Measurements from ENCODE around the gene PLPPR2. TPM values are rescaled to one million over a fixed set of nuclear protein-coding genes. Genes with fewer than 3 reads are reported as not detected.
"Not testable (repeated sequence)": the region's sequence is repeated elsewhere in the genome, so short reads cannot be mapped to it uniquely, and the experiment has no call there.

The PLPPR2 gene
- total RNA-seq, 5 donors from 2014 or later (not counting 1 experiment from before 2014, with no cell fraction given) = 8.6 to 16.2 (median 10.7) TPM

GRCh38 chr19:11375143-11375948, 20.1 kb downstream of the PLPPR2 start:
- 13% methylated on average over 17 of the region's 27 CpGs for WGBS (ENCODE audit: insufficient coverage)
- H3K27me3 Mint-ChIP-seq = no peaks in the 10 kb centered on the region
- peaks cover 13% of the 10 kb centered on the region for H3K36me3 Mint-ChIP-seq
- peaks cover 28 to 38% (median 32%) of the 10 kb centered on the region in 3 donors for H3K4me1 Mint-ChIP-seq
- peak; percentile 58 to 87 (median 78) for DNase-seq
- H3K9me3 ChIP-seq = no peaks in the 10 kb centered on the region
- H3K9me3 Mint-ChIP-seq = no peaks in the 10 kb centered on the region
- ChIA-PET CTCF (interaction anchor here (0.5 to 2.9 kb wide), 11 partner anchors 8 to 1751 kb away, joined by 3 to 24 read pairs (median 7); partner anchors contain the start of genes CCDC159 (in 1 of the 2), EPOR (in 1 of the 2), ODAD3 (in 1 of the 2) and PRKCSH (in 1 of the 2)), POLR2A (interaction anchor here (0.6 to 1.9 kb wide), 9 partner anchors 27 to 1291 kb away, joined by 3 to 5 read pairs (median 3); partner anchors contain the start of genes CCDC159 (in 2 of the 2), TMEM205 (in 2 of the 2), MAN2B1 (in 1 of the 2) and ODAD3 (in 1 of the 2))
- peak overlapping the region; percentile 76 to 79 for H3K4me3 ChIP-seq (ENCODE audit: control insufficient read depth in 1 of 2, extremely low read depth in 1 of 2, low read length in 1 of 2)
- peaks cover 14 to 46% of the 10 kb centered on the region in 2 experiments for H3K4me1 ChIP-seq (ENCODE audit: control insufficient read depth in 1 of 2, extremely low read depth in 1 of 2, insufficient read depth in 2 of 2, low read length in 2 of 2)
- peak; percentile 58 to 60 (median 58) for ATAC-seq (replicated peaks in 1 of 4)
- no peak overlapping the region for H3K4me3 Mint-ChIP-seq
- H3K27me3 ChIP-seq (replicated peaks in 1 of 2; ENCODE audit: control insufficient read depth in 2 of 2, extremely low read depth in 1 of 2, insufficient read depth in 2 of 2, low read length in 1 of 2) = no peaks in the 10 kb centered on the region
- H3K36me3 ChIP-seq (ENCODE audit: control insufficient read depth in 2 of 2, extremely low read depth in 1 of 2, insufficient read depth in 1 of 2, low read length in 1 of 2) = peaks cover 0 to 18% of the 10 kb centered on the region in 2 donors
- no peak overlapping the region for H3K27ac Mint-ChIP-seq
- peak overlapping the region; percentile 95 for H3K27ac ChIP-seq (ENCODE audit: low read length)

GRCh38 chr19:11377237-11377636, 22.0 kb downstream of the PLPPR2 start:
- ChIA-PET POLR2A (interaction anchor here in 1 of 2 donors (0.6 to 0.8 kb wide), 2 partner anchors 95 to 711 kb away, joined by 4 to 7 read pairs; no protein-coding TSS in a partner anchor), CTCF (interaction anchor here (0.6 to 0.7 kb wide), 3 partner anchors 14 to 104 kb away, joined by 5 to 6 read pairs (median 5); no protein-coding TSS in a partner anchor)
- Mint-ChIP-seq H3K27ac (peak overlapping the region; percentile 72 to 79), H3K36me3 (peaks cover 5% of the 10 kb centered on the region), H3K27me3 (peaks cover 0 to 8% of the 10 kb centered on the region in 2 donors), H3K9me3 (no peaks in the 10 kb centered on the region), H3K4me3 (peak overlapping the region in 2 of 3 donors; percentile 28 to 45), H3K4me1 (peaks cover 44 to 53% (median 47%) of the 10 kb centered on the region in 3 donors)
- H3K4me3 ChIP-seq (ENCODE audit: control insufficient read depth in 1 of 2, extremely low read depth in 1 of 2, low read length in 1 of 2) = no peak overlapping the region
- peaks cover 0 to 14% of the 10 kb centered on the region in 2 donors for H3K36me3 ChIP-seq (ENCODE audit: control insufficient read depth in 2 of 2, extremely low read depth in 1 of 2, insufficient read depth in 1 of 2, low read length in 1 of 2)
- no peaks in the 10 kb centered on the region for H3K9me3 ChIP-seq
- H3K27me3 ChIP-seq (replicated peaks in 1 of 2; ENCODE audit: control insufficient read depth in 2 of 2, extremely low read depth in 1 of 2, insufficient read depth in 2 of 2, low read length in 1 of 2) = peaks cover 0 to 10% of the 10 kb centered on the region in 2 experiments
- H3K27ac ChIP-seq (ENCODE audit: low read length) = no peak overlapping the region
- no peak for ATAC-seq (replicated peaks in 1 of 4)
- no peak for DNase-seq
- peaks cover 14 to 64% of the 10 kb centered on the region in 2 experiments for H3K4me1 ChIP-seq (ENCODE audit: control insufficient read depth in 1 of 2, extremely low read depth in 1 of 2, insufficient read depth in 2 of 2, low read length in 2 of 2)

GRCh38 chr19:11377756-11378155, 22.5 kb downstream of the PLPPR2 start:
- no peaks in the 10 kb centered on the region for H3K9me3 Mint-ChIP-seq
- DNase-seq (no peak), ATAC-seq (replicated peaks in 1 of 4) (no peak)
- H3K4me1 ChIP-seq (ENCODE audit: control insufficient read depth in 1 of 2, extremely low read depth in 1 of 2, insufficient read depth in 2 of 2, low read length in 2 of 2) = peaks cover 14 to 69% of the 10 kb centered on the region in 2 experiments
- H3K27me3 Mint-ChIP-seq = peaks cover 0 to 11% of the 10 kb centered on the region in 2 donors
- H3K9me3 ChIP-seq = no peaks in the 10 kb centered on the region
- 93% methylated on average over 3 of the region's 3 CpGs for WGBS (ENCODE audit: insufficient coverage)
- ChIA-PET CTCF (interaction anchor here in 1 of 2 donors (0.6 kb wide), 1 partner anchor 14 kb away, joined by 5 read pairs; no protein-coding TSS in a partner anchor), POLR2A (no interaction called here)
- H3K36me3 ChIP-seq (ENCODE audit: control insufficient read depth in 2 of 2, extremely low read depth in 1 of 2, insufficient read depth in 1 of 2, low read length in 1 of 2) = peaks cover 0 to 14% of the 10 kb centered on the region in 2 donors
- H3K27me3 ChIP-seq (replicated peaks in 1 of 2; ENCODE audit: control insufficient read depth in 2 of 2, extremely low read depth in 1 of 2, insufficient read depth in 2 of 2, low read length in 1 of 2) = peaks cover 0 to 15% of the 10 kb centered on the region in 2 experiments
- H3K27ac Mint-ChIP-seq = peak overlapping the region in 1 of 2 donors; percentile 67
- peaks cover 48 to 55% (median 51%) of the 10 kb centered on the region in 3 donors for H3K4me1 Mint-ChIP-seq
- no peak overlapping the region for H3K4me3 ChIP-seq (ENCODE audit: control insufficient read depth in 1 of 2, extremely low read depth in 1 of 2, low read length in 1 of 2)
- H3K36me3 Mint-ChIP-seq = peaks cover 5% of the 10 kb centered on the region
- H3K27ac ChIP-seq (ENCODE audit: low read length) = no peak overlapping the region
- no peak overlapping the region for H3K4me3 Mint-ChIP-seq

- Mint-ChIP-seq H3K4me1 (peaks cover 51 to 56% (median 55%) of the 10 kb centered on the region in 3 donors), H3K27me3 (peaks cover 0 to 16% of the 10 kb centered on the region in 2 donors), H3K27ac (no peak overlapping the region), H3K36me3 (peaks cover 5% of the 10 kb centered on the region), H3K9me3 (no peaks in the 10 kb centered on the region), H3K4me3 (peak overlapping the region in 1 of 3 donors; percentile 28)
- Histone ChIP-seq H3K4me1 (ENCODE audit: control insufficient read depth in 1 of 2, extremely low read depth in 1 of 2, insufficient read depth in 2 of 2, low read length in 2 of 2) (peaks cover 14 to 75% of the 10 kb centered on the region in 2 experiments), H3K36me3 (ENCODE audit: control insufficient read depth in 2 of 2, extremely low read depth in 1 of 2, insufficient read depth in 1 of 2, low read length in 1 of 2) (peaks cover 0 to 14% of the 10 kb centered on the region in 2 donors), H3K27ac (ENCODE audit: low read length) (no peak overlapping the region), H3K4me3 (ENCODE audit: control insufficient read depth in 1 of 2, extremely low read depth in 1 of 2, low read length in 1 of 2) (no peak overlapping the region), H3K9me3 (no peaks in the 10 kb centered on the region), H3K27me3 (replicated peaks in 1 of 2; ENCODE audit: control insufficient read depth in 2 of 2, extremely low read depth in 1 of 2, insufficient read depth in 2 of 2, low read length in 1 of 2) (peaks cover 0 to 23% of the 10 kb centered on the region in 2 experiments)
- DNase-seq (no peak), ATAC-seq (replicated peaks in 1 of 4) (no peak)
- CTCF ChIA-PET = interaction anchor here in 1 of 2 donors (0.6 kb wide), 1 partner anchor 27 kb away, joined by 3 read pairs; no protein-coding TSS in a partner anchor
- POLR2A ChIA-PET = no interaction called here
- 91% methylated on average over 6 of the region's 8 CpGs for WGBS (ENCODE audit: insufficient coverage)
These were observed 23.3 kb downstream of the PLPPR2 start for GRCh38 chr19:11378319-11379189.

- H3K9me3 Mint-ChIP-seq; H3K9me3 ChIP-seq; H3K4me3 ChIP-seq (ENCODE audit: control insufficient read depth in 1 of 2, extremely low read depth in 1 of 2, low read length in 1 of 2); H3K36me3 Mint-ChIP-seq; ATAC-seq (replicated peaks in 1 of 4); H3K27ac Mint-ChIP-seq; POLR2A ChIA-PET; H3K27ac ChIP-seq (ENCODE audit: low read length); CTCF ChIA-PET; DNase-seq: not testable (repeated sequence)
- H3K4me1 ChIP-seq (ENCODE audit: control insufficient read depth in 1 of 2, extremely low read depth in 1 of 2, insufficient read depth in 2 of 2, low read length in 2 of 2) = peaks cover 10 to 75% of the 10 kb centered on the region in 2 experiments
- 89% methylated on average over 5 of the region's 14 CpGs for WGBS (ENCODE audit: insufficient coverage)
- Mint-ChIP-seq H3K4me1 (peaks cover 51 to 57% (median 56%) of the 10 kb centered on the region in 3 donors), H3K4me3 (peak overlapping the region in 1 of 3 donors; percentile 86), H3K27me3 (peaks cover 0 to 16% of the 10 kb centered on the region in 2 donors)
- H3K27me3 ChIP-seq (replicated peaks in 1 of 2; ENCODE audit: control insufficient read depth in 2 of 2, extremely low read depth in 1 of 2, insufficient read depth in 2 of 2, low read length in 1 of 2) = peaks cover 0 to 31% of the 10 kb centered on the region in 2 experiments
- peaks cover 0 to 14% of the 10 kb centered on the region in 2 donors for H3K36me3 ChIP-seq (ENCODE audit: control insufficient read depth in 2 of 2, extremely low read depth in 1 of 2, insufficient read depth in 1 of 2, low read length in 1 of 2)
These were observed 24.1 kb downstream of the PLPPR2 start for GRCh38 chr19:11379269-11379845.
